ENCODE measurements around the gene IPO9.

GRCh38 chr1:201791779-201792173 is 37.2 kb upstream of the IPO9 start:
- TF ChIP-seq EP300 (IDR thresholded peaks at IDR 0.05) (no peak), POLR2AphosphoS5 (IDR thresholded peaks at IDR 0.05) (peak in 2 of 4 donors; percentile 29 to 42), CTCF (IDR thresholded peaks at IDR 0.05) (no peak), POLR2A (IDR thresholded peaks at IDR 0.05) (no peak)

Measured in sigmoid colon (tissue), 4 donors.